MCF 10A (cell line): Measurements from ENCODE around the gene CYP11A1. TPM values are rescaled to one million over a fixed set of nuclear protein-coding genes. Genes with fewer than 3 reads are reported as not detected.
A peak's percentile ranks its signal among the peaks of the same experiment; 100 is the strongest.

Experiments used
- BruUV-seq: library from RNA; stranded (reverse); fragments of 400-500 nt; replicated peaks from 2 replicates; lab custom pipeline; 2021; lab: Mats Ljungman, UMichigan
- CTCF ChIA-PET: fragments of 300-600 bp; sonication (Branson Sonifier 250); formaldehyde crosslinking; extraction: SDS; loops from one replicate; lab custom pipeline; 2021; ENCODE audit warnings: antibody characterized with exemption, inconsistent platforms; lab: Yijun Ruan, JAX
- POLR2A ChIA-PET: fragments of 300-600, 350-650 bp; sonication (Branson Sonifier 250); formaldehyde crosslinking; extraction: SDS; loops from one replicate; lab custom pipeline; 2020; ENCODE audit warnings: antibody characterized with exemption, inconsistent platforms; lab: Yijun Ruan, JAX
- DNase-seq: peaks from one replicate; pipeline ENCODE4 v3.0.0-alpha.2; 2018; ENCODE audit not compliant: unreplicated experiment
- H3K27ac Mint-ChIP-seq: one replicate; pipeline ENCODE4 v1.8.0; 2022; ENCODE audit warnings: mild to moderate bottlenecking, low read depth, mixed read lengths; ENCODE audit not compliant: unreplicated experiment
- H3K27me3 Mint-ChIP-seq: one replicate; pipeline ENCODE4 v1.8.0; 2022; ENCODE audit warnings: mixed read lengths; ENCODE audit not compliant: insufficient read depth, unreplicated experiment
- H3K36me3 Mint-ChIP-seq: one replicate; pipeline ENCODE4 v1.8.0; 2022; ENCODE audit warnings: mild to moderate bottlenecking, moderate library complexity, mixed read lengths; ENCODE audit not compliant: insufficient read depth, unreplicated experiment
- H3K4me1 Mint-ChIP-seq: one replicate; pipeline ENCODE4 v1.8.0; 2022; ENCODE audit warnings: mixed read lengths; ENCODE audit not compliant: insufficient read depth, unreplicated experiment
- H3K4me3 Mint-ChIP-seq: one replicate; pipeline ENCODE4 v1.8.0; 2022; ENCODE audit warnings: mild to moderate bottlenecking, moderate library complexity, mixed read lengths; ENCODE audit not compliant: unreplicated experiment
- H3K9me3 Mint-ChIP-seq: one replicate; pipeline ENCODE4 v1.8.0; 2022; ENCODE audit warnings: mixed read lengths; ENCODE audit not compliant: unreplicated experiment
- intact Hi-C: fragments of 100-400 bp; cut with micrococcal nuclease; formaldehyde crosslinking; loops from 2 replicates; pipeline ENCODE4 v1.14.1; 2022
- total RNA-seq: library from RNA; stranded (reverse); gene quantifications from 2 replicates; pipeline ENCODE4 v1.2.3, GENCODE V29; 2022
- TF ChIP-seq, protein P1 (sequence below): fragments of 200-600 bp; IDR thresholded peaks from one replicate; pipeline ENCODE4 v1.8.0; 2022; ENCODE audit warnings: antibody characterized with exemption, mild to moderate bottlenecking; ENCODE audit not compliant: unreplicated experiment

The CYP11A1 gene
- total RNA-seq, 1 experiment from 2014 or later: not detected

DNA sequence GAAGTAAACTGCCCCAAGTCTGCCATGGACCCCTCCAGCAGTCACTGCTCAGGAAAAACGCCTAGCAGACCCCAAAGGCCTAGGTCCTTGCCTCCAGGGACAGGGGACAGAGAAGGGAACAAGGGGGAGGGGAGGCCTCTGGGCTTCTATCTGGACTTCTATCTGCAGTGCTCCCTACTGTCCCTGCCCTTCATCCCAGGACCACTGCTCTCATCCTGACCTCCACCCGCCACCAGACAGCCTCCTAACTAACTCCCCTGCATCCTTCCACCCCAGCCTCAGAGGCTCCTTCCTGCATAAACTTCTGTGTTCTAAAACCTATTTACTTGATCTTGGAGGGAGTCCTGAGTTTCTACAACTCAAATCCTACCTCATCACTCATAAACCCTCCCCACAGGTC lies 40.9 kb upstream of the CYP11A1 start:
- H3K4me3 Mint-ChIP-seq: no peak overlapping the region
- intact Hi-C loops: no loop called here
- peaks cover 4% of the 10 kb centered on the region for H3K36me3 Mint-ChIP-seq
- TF ChIP-seq, protein P1, sequence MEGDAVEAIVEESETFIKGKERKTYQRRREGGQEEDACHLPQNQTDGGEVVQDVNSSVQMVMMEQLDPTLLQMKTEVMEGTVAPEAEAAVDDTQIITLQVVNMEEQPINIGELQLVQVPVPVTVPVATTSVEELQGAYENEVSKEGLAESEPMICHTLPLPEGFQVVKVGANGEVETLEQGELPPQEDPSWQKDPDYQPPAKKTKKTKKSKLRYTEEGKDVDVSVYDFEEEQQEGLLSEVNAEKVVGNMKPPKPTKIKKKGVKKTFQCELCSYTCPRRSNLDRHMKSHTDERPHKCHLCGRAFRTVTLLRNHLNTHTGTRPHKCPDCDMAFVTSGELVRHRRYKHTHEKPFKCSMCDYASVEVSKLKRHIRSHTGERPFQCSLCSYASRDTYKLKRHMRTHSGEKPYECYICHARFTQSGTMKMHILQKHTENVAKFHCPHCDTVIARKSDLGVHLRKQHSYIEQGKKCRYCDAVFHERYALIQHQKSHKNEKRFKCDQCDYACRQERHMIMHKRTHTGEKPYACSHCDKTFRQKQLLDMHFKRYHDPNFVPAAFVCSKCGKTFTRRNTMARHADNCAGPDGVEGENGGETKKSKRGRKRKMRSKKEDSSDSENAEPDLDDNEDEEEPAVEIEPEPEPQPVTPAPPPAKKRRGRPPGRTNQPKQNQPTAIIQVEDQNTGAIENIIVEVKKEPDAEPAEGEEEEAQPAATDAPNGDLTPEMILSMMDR: no peak
- peaks cover 17% of the 10 kb centered on the region for H3K4me1 Mint-ChIP-seq
- no peak overlapping the region for H3K27ac Mint-ChIP-seq
- DNase-seq: no peak
- H3K9me3 Mint-ChIP-seq: no peaks in the 10 kb centered on the region
- H3K27me3 Mint-ChIP-seq: no peaks in the 10 kb centered on the region
- ChIA-PET POLR2A (interaction anchor here (0.6 kb wide), 1 partner anchor 375 kb away, joined by 3 read pairs; no protein-coding TSS in a partner anchor), CTCF (interaction anchor here (1.0 kb wide), 1 partner anchor 11 kb away, joined by 3 read pairs; no protein-coding TSS in a partner anchor)
- BruUV-seq: no TSS peak

DNA sequence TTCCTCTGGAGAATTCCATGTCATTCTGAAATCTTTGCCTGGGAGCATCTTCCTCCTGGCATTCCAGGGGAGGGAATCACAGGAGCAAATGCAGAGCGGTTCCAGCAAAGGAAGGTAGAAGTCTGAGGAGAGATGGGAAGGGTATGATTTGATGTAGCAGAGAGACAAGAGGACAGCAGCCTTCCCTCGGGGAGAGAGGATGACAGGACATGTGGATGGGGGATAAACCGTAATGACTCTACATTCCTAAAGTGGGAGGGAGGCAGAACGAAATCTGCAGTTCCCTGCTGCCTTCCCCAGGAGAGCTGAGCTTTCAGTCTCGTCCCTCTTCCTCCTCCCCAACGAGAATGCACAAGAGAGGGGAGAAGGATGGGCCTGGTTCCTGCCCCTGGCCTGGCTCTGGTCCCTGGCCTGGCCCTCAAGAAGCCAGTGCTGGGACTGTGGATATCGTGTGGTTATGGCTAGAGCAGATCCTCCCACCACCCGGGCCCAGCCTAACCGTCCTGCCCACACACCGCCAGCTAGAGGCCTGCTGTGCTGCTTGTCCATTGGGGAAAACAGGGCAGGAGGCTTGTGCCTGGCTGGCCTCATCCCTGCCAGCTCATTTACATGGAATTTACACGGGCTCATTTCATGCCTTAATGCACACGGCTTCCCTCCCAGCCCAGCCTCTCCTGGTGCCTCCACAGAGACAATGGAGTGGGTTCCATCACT lies 39.7 kb upstream of the CYP11A1 start:
- H3K4me1 Mint-ChIP-seq: peaks cover 17% of the 10 kb centered on the region
- no TSS peak for BruUV-seq

DNA sequence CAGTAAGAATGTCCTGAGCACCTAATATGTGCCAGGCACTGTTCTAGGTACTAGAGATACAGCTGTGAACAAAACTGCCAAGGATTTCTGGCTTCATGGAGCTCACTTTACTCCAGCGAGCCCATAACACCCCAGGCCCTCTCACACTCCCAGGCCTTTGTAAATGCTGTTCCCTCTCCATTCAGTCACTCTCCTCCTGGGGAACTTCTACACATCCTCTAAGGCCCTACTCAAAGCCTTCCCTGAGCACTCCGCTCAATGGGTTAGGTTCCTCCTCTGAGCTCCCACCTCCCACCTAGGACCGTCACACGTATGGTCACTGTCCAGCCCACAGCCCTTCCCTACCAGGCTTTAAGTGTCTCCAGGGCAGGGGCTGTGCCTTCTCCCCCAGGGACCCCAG lies 39.1 kb upstream of the CYP11A1 start:
- no TSS peak for BruUV-seq
- TF ChIP-seq, protein P1: no peak
- H3K9me3 Mint-ChIP-seq: no peaks in the 10 kb centered on the region
- no peak for DNase-seq
- intact Hi-C loops: no loop called here
- CTCF ChIA-PET: interaction anchor here (0.6 to 2.0 kb wide), 3 partner anchors 24 to 228 kb away, joined by 3 to 11 read pairs (median 4); no protein-coding TSS in a partner anchor
- no peak overlapping the region for H3K4me3 Mint-ChIP-seq
- peaks cover 4% of the 10 kb centered on the region for H3K36me3 Mint-ChIP-seq
- POLR2A ChIA-PET: no interaction called here
- no peaks in the 10 kb centered on the region for H3K27me3 Mint-ChIP-seq
- H3K27ac Mint-ChIP-seq: peak overlapping the region; percentile 37
- peaks cover 17% of the 10 kb centered on the region for H3K4me1 Mint-ChIP-seq

More for the DNA sequence above, 39.7 kb upstream of the CYP11A1 start:
- no peak overlapping the region for H3K27ac Mint-ChIP-seq
- ChIA-PET POLR2A (interaction anchor here (0.9 kb wide), 2 partner anchors 15 to 48 kb away, joined by 3 read pairs; no protein-coding TSS in a partner anchor), CTCF (interaction anchor here (0.6 to 2.0 kb wide), 4 partner anchors 13 to 227 kb away, joined by 3 to 11 read pairs (median 4); no protein-coding TSS in a partner anchor)
- H3K36me3 Mint-ChIP-seq: peaks cover 4% of the 10 kb centered on the region
- TF ChIP-seq, protein P1: no peak
- intact Hi-C loops: no loop called here
- no peaks in the 10 kb centered on the region for H3K9me3 Mint-ChIP-seq
- no peak overlapping the region for H3K4me3 Mint-ChIP-seq
- H3K27me3 Mint-ChIP-seq: no peaks in the 10 kb centered on the region
- DNase-seq: peak; percentile 71

DNA sequence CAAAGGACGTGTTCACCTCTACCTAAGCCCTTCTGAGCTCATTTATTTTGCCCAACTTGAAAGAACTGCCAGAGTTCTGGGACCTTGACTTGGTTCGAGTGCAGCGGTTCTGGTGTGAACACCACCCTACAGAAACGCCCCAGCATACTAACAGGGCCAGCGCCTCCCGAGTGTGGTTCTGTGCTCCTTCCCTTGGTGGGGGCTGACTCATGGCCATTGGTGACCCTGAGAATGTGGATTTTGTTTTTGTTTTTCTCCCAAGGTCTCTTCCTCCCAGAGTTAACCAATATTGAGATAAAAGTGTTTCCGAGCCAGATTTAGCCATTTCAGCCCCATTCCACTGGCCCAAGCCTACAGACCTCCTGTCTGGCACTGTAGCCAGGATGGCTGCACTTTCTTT lies 38.4 kb upstream of the CYP11A1 start:
- no TSS peak for BruUV-seq
- H3K36me3 Mint-ChIP-seq: peaks cover 4% of the 10 kb centered on the region
- intact Hi-C loops: no loop called here
- no peaks in the 10 kb centered on the region for H3K9me3 Mint-ChIP-seq
- no peak for DNase-seq
- H3K27ac Mint-ChIP-seq: no peak overlapping the region
- CTCF ChIA-PET: interaction anchor here (1.6 to 2.0 kb wide), 2 partner anchors 23 to 33 kb away, joined by 4 to 11 read pairs; no protein-coding TSS in a partner anchor
- TF ChIP-seq, protein P1: no peak
- H3K4me3 Mint-ChIP-seq: no peak overlapping the region
- peaks cover 22% of the 10 kb centered on the region for H3K4me1 Mint-ChIP-seq
- POLR2A ChIA-PET: interaction anchor here (0.6 kb wide), 1 partner anchor 73 kb away, joined by 5 read pairs; no protein-coding TSS in a partner anchor
- H3K27me3 Mint-ChIP-seq: no peaks in the 10 kb centered on the region
